Stimulated activated CD4-positive, alpha-beta T cell treated with anti-CD3 and anti-CD28 coated beads, Interleukin-12 subunit alpha, Interleukin-12 subunit beta, amount 100 ng/mL, for 48 hours (primary cell): ENCODE data around the gene XIRP1.

ENCODE experiments used
- DNase-seq, 3 donors: peaks; one replicate each; pipeline ENCODE4 v3.0.0-alpha.2; 2020; ENCODE audit warnings: low read depth in 2 of 3, low spot score in 1 of 3

XIRP1 gene

DNA sequence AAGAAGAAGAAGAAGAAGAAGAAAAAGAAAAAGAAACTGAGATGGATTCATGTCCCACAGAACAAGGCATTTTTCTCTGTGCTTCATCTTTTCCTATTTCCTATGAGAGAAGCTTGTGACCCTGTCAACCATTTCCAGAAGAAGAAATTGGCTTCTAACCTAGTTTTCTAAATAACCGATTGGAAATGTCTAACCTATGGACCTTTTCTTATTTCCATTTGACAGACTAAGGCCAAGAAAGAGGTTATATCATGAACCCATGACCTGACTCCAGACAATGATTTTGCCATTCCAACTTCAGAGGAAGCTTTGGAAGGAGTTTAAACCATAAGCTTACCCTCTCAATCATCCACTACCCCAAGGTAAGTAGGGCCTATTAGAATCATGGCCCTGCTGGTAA, 22.7 kb downstream of the XIRP1 start:
- DNase-seq = no peak

DNA sequence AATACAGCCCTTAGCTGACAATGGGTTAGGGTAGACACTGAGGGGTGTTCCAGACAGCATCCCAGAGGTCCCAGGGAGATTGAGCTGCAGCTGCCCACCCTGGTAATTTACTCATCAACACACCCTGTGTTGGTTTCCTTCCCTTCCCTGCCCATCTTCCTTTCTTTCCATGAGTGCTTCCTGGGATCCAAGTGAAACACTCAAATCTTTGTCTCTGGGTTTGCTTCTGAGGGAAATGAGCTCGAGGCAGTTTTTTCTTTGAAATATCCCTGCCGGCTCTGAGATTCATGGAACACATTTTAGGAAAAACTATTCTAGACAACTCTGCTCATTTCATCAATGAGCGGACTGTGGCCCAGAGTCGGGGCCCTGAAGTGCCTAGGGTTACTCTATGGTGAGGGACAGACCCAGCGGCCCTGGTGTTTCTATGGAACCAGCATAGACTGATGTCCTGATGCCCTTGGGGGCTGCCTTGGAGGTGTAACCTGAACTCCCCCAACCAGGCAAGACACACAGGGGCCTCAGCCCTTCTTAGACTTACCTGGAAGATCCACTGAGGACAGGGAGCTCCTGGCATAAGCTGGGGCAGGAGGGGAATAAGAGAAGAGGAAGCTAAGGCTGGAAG, 24.1 kb downstream of the XIRP1 start:
- no peak for DNase-seq

DNA sequence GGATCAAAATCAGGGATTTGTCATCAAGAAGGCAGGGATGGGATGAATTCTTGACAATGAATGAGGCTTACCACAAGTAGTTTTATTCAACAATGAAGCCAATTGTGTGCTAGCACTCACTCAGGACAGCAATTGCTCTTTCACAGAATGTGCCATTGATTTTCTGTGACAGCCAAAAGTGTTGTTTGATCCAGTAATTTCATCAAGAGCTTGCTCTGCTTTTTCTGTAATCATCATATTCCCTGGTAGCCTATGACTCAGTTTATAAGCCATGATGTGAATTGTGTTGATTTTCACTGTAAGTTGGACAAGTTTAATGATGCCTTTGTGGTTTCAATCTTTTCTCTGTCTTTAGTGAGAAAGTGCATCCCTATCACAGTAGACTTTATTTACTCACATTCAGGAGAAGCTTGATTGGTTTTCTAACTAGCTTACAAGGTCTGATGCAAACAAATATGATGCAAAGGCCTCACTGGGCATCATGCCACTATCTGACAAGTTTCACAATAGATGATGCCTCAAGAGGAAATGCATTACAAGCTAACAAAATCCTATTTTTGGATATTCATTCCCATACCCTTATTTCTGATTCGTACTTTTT, 25.4 kb downstream of the XIRP1 start:
- no peak for DNase-seq

DNA sequence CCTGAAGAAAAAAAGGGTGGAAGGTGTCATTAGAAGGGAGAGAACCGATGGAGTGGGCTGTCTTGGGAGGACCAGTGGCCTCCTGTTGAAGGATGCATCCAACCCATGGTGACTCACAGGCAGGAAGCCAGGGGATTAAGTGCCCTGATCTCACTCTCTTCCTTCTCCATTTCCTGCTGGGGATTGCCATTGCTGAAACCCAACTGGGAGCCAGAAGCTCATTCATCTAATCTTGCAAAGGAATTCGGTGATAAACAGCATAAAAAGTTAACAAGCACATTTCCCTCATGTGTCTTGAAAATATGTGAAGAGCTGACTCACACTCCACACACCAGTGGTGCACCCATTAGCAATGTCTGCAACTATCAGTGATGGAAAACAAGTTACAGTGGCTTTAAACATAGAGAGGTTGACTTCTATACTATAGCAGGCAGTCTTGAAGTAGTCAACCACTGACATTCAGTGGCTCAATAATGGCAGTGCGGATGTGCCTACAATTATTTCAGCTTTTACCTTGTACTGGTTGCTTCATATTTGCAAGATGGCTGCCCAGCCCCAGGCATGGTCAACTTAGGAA, 26.2 kb downstream of the XIRP1 start:
- DNase-seq = no peak

DNA sequence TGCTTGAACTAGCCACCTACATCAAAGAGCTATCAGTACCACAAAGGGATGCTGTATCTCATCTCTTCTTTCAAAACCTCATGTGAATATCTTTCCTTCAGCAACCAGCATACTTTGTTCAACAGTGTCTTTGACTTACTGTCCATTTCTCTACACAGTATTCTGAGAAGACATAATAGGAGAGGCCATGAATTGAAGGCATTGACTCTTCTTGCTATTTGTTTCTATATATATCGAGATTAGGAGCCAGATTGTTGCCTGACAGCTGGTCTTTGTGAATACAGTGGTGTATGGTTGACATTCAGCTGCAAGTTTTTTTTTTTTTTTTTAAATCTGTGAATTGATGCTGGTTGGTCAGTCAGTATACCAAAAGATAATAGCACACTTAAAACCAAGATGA, 26.9 kb downstream of the XIRP1 start:
- DNase-seq = no peak

DNA sequence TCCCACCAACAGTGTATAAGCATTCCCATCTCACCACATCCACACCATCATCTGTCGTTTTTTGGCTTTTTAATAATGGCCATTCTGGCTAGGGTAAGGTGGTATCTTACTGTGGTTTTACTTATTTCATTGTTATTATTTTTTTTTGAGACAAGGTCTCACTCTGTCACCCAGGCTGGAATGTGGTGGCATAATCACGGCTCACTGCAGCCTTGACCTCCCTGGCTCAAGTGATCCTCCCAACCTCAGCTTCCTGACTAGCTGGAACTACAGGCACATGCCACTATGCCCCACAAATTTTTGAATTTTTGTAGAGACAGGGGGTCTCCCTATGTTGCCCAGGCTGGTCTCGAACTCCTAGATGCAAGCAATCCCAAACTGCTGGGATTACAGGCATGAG, 28.0 kb downstream of the XIRP1 start:
- DNase-seq = no peak

DNA sequence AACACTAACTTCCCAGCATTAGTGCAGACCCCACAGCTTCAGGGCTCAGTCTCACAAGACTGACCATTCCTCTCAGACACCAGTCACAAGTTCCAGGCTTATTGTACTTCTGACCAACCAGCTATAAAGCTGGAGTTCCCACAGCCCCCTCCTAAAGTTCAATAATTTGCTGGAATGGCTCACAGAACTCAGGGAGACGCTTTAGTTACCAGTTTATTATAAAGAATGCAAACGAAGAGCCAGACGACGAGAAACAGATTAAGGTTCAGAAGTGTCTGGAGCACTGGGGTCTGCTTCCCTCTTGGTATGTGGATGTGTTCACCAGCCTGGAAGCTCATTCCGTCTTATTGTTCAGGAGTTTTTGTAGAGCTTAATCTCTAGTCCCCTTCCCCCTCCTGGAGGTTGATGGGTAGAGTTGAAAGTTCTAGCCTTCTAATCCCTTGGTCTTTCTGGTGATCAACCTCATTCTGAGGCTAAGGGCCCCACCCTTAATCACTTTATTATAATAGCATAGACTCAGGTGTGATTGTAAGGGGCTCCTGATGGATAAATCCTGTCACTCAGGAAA, 34.2 kb downstream of the XIRP1 start:
- no peak for DNase-seq

DNA sequence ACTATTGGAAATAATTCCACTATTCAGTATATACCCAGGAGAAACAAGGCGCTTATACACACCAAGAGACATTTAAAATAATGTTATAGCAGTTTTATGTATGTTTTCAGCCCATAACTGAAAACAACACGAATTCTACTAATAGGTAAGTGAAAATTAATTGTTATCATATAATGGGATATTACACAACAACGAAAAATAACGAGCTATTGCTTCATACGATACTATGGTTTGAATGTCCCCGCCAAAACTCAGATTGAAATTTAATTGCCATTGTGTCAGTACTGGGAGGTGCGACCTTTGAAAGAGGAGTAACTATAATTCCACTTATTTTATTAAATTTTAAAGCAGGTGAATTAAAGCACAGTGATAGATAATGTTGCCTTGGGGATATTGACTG, 35.0 kb downstream of the XIRP1 start:
- DNase-seq = no peak

DNA sequence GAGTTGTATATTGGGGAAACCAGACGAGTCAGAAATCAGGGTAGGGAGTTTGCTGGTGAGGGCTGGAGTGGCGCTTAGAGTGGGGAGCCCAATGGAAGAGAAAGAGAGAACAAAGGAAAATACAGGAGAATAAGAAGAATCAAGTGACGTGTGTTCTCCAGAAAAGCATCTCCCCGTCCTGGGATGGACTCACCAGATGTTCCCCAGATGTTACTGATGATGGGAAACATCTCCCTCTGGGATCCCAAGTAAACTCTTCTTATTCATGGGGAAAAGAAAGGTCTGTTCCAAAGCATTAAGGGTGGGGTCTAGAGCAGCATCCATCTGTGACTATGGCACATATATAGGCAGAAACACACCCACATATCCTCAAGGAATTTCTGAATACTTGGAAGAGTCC, 36.0 kb downstream of the XIRP1 start:
- no peak for DNase-seq

DNA sequence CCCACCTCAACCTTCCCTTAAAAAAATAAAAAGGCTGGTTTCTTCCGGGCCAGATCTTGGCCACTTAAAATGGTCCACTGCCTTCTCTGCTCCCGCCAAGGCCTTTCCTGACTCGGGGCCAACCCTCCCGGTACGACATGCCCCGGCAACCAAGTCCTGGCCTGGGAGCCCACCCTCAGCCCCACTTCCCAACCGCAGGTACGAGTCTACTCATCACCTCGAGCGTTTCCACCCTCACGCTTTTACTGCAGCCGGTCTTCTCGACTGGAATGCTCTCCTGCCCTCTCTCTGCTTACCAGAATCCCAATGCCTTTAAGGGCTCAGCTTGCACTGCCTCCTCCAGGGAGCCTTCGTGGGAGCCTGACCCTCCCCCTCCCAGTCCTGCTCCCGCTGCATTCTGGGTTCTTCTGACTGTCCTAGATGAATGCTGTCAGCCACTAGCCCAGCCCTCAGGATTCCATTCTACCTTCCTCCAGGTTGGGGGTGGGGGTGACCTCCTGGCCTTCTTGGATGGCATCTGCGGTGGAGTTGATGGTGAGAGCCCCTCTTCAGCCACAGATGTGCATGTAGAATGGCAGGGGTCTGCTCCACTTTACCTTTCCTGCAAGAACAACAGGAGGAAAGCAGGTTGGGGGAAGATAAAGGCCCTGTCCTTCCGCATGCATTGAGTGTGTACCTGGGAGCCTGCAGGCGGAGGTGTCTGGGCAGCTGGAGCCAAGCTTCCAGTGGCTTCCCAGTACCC, 37.9 kb downstream of the XIRP1 start:
- DNase-seq = no peak

DNA sequence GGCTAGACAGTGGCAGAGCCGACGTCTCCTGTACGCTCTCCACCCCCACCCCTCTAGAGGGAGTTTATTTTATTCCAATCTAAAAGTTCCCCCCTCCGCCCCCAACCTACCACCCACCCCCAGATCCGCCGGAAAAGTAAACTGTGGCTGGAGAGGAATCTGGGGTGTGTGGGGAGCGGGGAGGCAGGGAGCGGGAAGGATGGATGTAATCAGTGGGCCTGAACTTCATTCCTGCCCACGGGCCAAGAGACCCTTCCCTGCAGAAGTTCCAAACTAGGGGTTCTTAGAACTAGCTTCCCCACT, 38.5 kb downstream of the XIRP1 start:
- no peak for DNase-seq

DNA sequence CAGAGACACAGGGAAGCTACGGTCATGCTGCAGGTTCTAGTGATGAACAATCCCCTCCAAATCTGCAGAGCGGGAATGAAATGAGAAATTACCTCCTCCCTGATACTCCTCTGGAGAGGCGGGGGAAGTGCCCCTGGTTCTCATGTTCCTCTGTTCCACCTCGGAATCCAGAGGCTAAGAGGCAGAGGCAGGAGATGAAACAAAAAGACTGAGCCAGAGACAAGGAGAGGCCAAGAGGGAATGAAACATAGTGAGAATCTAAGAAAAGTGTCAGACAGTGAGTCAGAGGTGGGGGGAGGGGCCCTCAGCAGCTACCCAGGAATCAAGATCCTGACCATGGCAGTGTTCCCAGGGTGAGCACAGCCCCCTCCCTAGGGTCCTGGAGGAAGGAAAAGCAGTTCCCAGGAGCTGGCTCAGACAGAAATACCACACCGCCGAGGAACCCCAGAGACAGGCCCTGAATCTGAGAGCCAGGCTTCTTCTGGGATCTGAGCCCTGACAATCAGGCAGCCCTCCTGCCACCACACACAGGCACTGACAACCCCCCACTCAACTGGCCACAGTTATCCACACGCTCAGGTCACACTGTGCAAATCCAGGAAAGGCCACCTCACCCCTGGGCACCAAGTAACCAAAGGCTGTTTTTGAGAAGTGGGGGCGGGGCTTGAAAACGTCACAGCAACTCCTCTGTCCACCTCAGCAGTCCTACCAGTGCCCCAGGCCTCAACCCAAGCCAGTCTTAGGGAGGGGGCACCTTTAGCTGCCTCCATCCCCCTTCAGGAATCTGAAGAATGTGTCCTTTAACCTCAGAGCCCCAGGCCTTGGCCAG, 41.4 kb downstream of the XIRP1 start:
- DNase-seq = peak in 2 of 3 donors; percentile 67 to 76

DNA sequence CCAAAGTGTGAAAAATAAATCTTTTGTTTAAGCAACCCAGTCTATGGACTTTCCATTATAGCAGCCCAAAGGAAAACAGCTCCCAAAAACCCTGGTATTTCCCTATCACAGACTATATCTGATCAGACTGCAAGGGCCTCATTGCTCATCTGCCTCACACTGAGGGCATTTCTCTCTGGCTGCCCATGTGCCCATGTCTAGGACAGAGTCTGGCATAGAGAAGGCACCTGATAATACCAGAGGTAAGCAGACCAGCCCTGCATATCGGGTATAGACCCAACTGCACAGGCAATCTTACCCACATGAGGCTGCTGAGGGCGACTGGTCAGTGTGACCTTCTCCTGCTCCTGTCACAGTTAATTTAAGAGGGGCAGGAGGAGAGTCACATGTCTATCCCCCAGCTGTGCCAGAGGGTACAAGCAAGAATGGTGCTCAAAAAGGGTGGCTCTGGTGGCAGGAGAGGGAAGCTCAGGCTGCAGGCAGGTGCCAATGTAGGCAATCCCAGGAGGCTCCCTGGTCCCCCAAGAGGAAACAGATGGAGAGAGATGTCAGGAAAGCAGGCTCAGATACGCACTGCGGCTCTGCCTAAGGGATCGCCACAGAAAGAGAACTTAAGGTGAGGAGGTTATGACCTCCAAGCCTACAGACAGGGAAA, 42.1 kb downstream of the XIRP1 start:
- no peak for DNase-seq

DNA sequence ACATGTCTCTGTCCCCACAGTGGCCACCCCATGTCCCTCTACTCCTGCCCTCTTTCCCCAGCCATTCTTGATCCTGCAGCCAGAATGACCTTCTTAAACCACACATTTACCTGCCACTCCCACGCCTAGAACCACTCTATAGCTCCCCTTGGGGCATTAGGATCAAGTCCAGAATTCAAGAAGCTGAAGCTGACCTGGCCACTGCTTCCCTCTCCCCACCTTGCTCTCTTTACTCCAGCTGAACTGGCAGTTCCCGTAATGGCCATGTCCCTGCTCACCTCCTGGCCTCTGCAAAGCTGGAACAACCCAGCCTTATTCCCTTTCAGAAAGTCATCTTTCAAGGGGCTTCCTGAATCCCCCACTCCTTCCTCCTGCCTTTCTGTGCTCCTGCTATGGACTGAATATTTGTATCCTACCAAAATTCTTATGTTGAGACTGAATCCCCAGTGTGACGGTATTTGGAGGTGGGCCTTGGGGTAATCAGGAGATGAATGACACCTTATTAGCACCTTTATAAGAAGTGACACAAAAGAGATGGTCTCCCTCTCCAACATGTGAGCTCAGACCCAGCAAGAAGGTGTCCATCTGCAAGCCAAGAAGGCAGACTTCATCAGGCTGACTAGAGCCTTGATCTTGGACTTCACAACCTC, 42.8 kb downstream of the XIRP1 start:
- DNase-seq = no peak

DNA sequence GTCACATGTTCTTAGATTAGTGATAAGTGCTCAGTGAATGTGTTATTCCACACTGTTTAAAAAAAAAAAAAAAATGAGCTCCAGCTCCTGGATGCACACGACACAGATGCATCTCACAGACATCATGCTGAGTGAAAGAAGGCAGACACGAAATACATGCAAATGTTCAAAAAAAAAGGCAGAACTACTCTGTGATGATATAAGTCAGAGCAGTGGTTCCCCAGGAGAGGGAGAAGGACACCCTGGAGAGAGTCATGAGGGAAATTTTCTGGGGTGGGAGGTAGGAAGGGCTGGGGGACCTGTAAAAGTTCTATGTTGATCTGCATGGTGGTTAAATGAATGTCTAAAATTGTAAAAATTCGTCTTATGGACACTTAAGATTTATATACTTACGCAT, 43.3 kb downstream of the XIRP1 start:
- no peak for DNase-seq

DNA sequence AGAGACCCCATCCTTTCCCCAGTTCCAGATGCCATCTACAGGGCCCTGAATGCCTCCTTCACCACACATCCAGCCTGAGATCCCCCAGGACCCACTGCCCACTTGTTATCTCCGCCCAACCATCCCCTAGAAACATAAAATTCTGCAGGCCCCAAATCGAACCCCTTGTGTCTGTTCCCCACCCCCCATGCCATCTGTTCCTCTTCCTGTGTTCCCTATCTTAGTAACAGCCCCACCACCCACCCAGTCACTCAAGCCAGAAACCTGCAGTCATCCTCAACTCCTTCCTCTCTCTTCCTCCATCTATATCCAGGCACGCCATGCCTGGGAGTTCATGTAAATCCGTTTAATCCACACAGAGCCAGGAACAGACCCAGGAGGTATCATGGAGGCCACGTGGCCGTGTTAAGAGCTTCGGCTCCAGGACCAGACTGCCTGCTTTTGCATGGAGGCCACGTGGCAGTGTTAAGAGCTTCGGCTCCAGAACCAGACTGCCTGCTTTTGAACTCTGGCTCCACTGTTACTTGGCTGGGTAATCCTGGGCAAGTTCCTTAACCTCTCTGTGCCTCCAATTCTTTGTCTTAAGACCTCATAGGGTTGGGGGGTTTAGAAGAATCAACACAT, 43.8 kb downstream of the XIRP1 start:
- no peak for DNase-seq

DNA sequence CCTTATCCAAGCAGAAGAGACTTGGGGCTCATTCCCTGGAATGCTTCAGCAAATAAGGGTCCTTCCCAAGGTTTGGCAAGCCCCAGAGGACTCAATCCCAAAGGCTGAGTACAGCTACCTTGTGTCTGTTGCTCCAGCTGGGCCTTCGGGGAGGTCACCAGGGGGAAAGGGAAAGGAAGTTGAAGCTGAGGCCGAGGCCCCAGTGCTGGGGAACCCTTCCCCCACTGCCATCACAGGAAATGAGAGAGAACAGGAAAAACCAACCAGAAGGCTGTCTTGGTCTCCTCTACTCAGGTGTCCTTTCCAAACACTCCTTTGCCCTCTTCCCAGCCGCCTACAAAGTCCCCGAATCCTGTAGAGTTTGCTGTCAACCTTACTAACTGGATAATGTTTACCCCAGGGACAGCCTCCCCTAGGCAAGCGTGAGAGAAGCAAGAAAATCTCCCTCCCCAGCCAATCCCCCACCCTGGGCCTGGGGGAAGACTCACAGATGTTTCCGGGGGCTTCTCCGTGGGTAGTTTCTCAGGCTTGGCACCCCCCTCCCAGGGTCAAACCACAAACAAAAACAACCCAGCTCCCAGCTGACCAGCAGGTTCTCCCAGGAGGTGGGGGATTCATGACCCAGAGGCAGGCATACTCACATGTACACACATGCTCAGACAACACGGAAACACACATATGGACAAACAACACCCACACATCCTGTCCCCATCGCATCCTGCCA, 44.5 kb downstream of the XIRP1 start:
- DNase-seq = peak in 1 of 3 donors; percentile 36

DNA sequence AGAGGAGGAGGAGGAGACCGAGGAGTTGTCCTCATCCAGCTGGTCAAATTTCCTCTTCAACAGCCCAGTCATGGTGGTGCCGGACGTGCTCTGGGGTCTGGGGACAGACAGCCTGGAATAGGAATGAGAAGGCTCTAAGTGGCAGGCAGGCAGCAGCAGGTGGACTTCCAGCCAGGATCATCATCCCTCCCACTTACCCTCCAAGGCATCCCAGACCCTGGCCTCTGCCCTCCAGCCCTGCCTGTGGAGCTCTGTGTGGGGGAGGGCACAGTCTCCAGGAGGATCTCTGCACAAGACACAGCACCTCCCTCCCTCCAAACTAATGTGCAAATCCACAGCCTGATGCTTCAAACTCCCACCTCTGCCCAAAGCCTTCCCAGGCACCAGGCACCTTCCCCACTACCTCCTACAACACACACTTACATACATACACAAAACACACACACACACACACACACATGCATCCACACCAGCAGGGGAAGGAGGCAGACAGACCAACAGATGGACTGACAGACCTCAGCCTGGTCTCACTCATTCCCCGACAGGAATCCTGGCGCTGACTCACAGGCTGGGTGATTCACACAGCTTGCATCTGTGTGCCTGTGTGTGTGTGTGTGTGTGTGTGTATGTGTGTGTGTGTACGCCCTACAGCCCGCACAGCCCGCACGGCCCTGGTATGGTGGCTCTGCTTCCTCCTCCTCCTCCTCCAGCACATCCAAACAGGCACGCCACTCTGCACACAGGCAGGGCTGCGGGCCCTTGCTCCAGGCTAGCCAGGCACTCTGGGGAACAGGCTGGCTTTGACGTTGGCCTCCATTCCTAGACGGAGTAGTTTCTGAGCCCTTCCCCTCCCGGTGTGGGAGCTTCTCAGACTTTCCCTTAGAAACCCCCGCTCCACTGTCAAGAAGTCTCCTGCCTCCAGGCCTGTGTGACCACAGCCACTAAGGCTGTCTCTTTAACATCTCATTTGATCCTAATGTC, 45.5 kb downstream of the XIRP1 start:
- peak; percentile 66 to 73 (median 72) for DNase-seq
